ENCODE measurements around the gene KCNJ1. TPM values are rescaled to one million over a fixed set of nuclear protein-coding genes. Genes with fewer than 3 reads are reported as not detected.

The KCNJ1 gene
- total RNA-seq, 2 experiments from 2014 or later: 0.22 to 0.27 TPM

DNA sequence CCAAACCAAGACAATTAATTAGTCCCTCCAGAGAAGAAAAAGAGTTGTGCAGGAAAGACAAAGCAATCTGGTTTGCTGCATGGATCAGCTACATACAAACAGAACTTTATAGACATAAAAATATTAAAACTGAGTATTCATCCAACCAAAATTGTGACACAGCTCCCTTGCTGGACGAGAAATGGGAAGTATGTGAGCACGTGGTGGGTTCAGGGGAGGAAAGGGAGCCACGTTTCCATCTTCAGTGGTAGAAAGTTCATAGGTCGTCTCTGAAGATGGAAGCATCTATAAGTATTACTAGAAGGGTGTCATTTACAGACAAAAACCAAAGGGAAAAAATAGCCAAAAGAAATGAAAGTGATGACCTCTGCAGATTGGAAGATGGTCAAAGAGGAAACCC is 17.0 kb upstream of the KCNJ1 start:
- ATAC-seq (ENCODE audit: poor library complexity): no peak
- ChIA-PET POLR2A (interaction anchor here (1.4 to 1.6 kb wide), 2 partner anchors 22 to 73 kb away, joined by 3 to 4 read pairs; no protein-coding TSS in a partner anchor), CTCF (interaction anchor here (0.9 to 1.9 kb wide), 4 partner anchors 15 to 448 kb away, joined by 3 to 14 read pairs (median 4); no protein-coding TSS in a partner anchor)
- Mint-ChIP-seq H3K36me3 (ENCODE audit: low read depth) (no peaks in the 10 kb centered on the region), H3K27me3 (peaks cover 73% of the 10 kb centered on the region), H3K27ac (no peak overlapping the region), H3K4me3 (no peak overlapping the region), H3K9me3 (no peaks in the 10 kb centered on the region), H3K4me1 (ENCODE audit: low read depth) (peaks cover 4% of the 10 kb centered on the region)
- Histone ChIP-seq H3K27me3 (ENCODE audit: control insufficient read depth in 1 of 2, insufficient read depth in 2 of 2, low read length in 2 of 2) (peaks cover 24 to 43% of the 10 kb centered on the region in 2 experiments), H3K36me3 (ENCODE audit: insufficient read depth, low read length) (no peaks in the 10 kb centered on the region), H3K9me3 (ENCODE audit: control insufficient read depth in 1 of 2, insufficient read depth in 1 of 2, low read length in 2 of 2) (no peaks in the 10 kb centered on the region), H3K4me1 (ENCODE audit: insufficient read depth, low read length) (no peaks in the 10 kb centered on the region), H3K4me3 (ENCODE audit: low read length) (no peak overlapping the region), H3K27ac (ENCODE audit: low read depth in 1 of 2, low read length in 2 of 2) (no peak overlapping the region)
- no peak for DNase-seq
- no peak for TF ChIP-seq CTCF (IDR thresholded peaks at IDR 0.05)
- intact Hi-C loops (cut with DNase I, micrococcal nuclease): loop anchor here (1.0 to 5.0 kb wide), 4 partner anchors 23 to 868 kb away; no protein-coding TSS in a partner anchor

DNA sequence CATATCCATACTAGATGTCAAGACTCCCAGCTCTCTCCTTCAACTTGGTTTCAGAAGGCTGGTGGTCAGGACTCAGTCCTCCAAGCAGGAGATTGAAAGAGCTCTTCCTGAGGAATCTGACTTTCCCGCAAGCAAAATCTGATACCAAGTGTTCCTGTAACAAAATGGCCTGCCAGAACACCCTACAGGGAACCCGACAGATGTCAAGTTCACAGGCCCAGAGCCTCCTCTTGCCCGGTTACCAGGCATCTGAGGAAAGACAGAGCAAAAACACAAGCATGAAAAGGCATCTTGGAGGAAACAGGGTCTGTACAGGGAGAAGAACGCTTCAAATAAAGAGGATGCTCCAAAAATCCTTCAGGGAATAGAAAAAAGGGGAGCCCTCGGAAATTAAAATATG is 15.4 kb upstream of the KCNJ1 start:
- Mint-ChIP-seq H3K9me3 (no peaks in the 10 kb centered on the region), H3K27ac (no peak overlapping the region), H3K4me3 (no peak overlapping the region), H3K36me3 (ENCODE audit: low read depth) (no peaks in the 10 kb centered on the region), H3K27me3 (peaks cover 59% of the 10 kb centered on the region), H3K4me1 (ENCODE audit: low read depth) (peaks cover 4% of the 10 kb centered on the region)
- H3K4me3 ChIP-seq (ENCODE audit: low read length): no peak overlapping the region
- ATAC-seq (ENCODE audit: poor library complexity) (no peak), DNase-seq (no peak)
- peaks cover 14 to 28% of the 10 kb centered on the region in 2 experiments for H3K27me3 ChIP-seq (ENCODE audit: control insufficient read depth in 1 of 2, insufficient read depth in 2 of 2, low read length in 2 of 2)
- ChIA-PET POLR2A (no interaction called here), CTCF (no interaction called here)
- H3K27ac ChIP-seq (ENCODE audit: low read depth in 1 of 2, low read length in 2 of 2): no peak overlapping the region
- no peaks in the 10 kb centered on the region for H3K36me3 ChIP-seq (ENCODE audit: insufficient read depth, low read length)
- TF ChIP-seq CTCF (IDR thresholded peaks at IDR 0.05): no peak
- intact Hi-C loops (cut with DNase I, micrococcal nuclease): loop anchor here (5.0 kb wide), 2 partner anchors 450 to 870 kb away; no protein-coding TSS in a partner anchor
- no peaks in the 10 kb centered on the region for H3K4me1 ChIP-seq (ENCODE audit: insufficient read depth, low read length)
- H3K9me3 ChIP-seq (ENCODE audit: control insufficient read depth in 1 of 2, insufficient read depth in 1 of 2, low read length in 2 of 2): no peaks in the 10 kb centered on the region

DNA sequence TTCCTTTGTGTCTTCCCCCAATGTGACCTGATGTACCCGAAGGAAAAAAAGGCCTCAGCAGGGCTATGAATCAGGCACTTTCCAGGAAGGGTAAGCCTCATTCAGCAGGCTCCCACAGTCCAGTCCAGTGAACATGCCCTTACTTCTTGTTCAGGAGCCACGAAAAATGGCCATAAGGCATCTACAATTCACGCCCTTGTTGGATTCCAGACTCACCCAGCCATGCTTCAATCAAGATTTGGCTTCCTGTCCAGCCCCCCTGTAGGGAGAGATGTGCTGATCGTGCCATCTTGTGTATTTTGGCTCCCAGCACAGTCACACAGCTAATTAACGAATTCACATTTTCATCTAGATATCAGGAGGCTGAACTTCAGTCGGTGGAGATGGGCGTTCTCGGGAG is 14.1 kb upstream of the KCNJ1 start:
- H3K4me1 ChIP-seq (ENCODE audit: insufficient read depth, low read length): no peaks in the 10 kb centered on the region
- ATAC-seq (ENCODE audit: poor library complexity) (no peak), DNase-seq (no peak)
- Mint-ChIP-seq H3K4me3 (no peak overlapping the region), H3K27me3 (peaks cover 47% of the 10 kb centered on the region), H3K36me3 (ENCODE audit: low read depth) (no peaks in the 10 kb centered on the region), H3K4me1 (ENCODE audit: low read depth) (peaks cover 4% of the 10 kb centered on the region), H3K9me3 (no peaks in the 10 kb centered on the region), H3K27ac (no peak overlapping the region)
- no peak overlapping the region for H3K4me3 ChIP-seq (ENCODE audit: low read length)
- TF ChIP-seq CTCF (IDR thresholded peaks at IDR 0.05): no peak
- POLR2A ChIA-PET: interaction anchor here (0.5 kb wide), 1 partner anchor 834 kb away, joined by 3 read pairs; no protein-coding TSS in a partner anchor
- no peak overlapping the region for H3K27ac ChIP-seq (ENCODE audit: low read depth in 1 of 2, low read length in 2 of 2)
- H3K9me3 ChIP-seq (ENCODE audit: control insufficient read depth in 1 of 2, insufficient read depth in 1 of 2, low read length in 2 of 2): no peaks in the 10 kb centered on the region
- CTCF ChIA-PET: no interaction called here
- H3K27me3 ChIP-seq (ENCODE audit: control insufficient read depth in 1 of 2, insufficient read depth in 2 of 2, low read length in 2 of 2): peaks cover 9 to 24% of the 10 kb centered on the region in 2 experiments
- H3K36me3 ChIP-seq (ENCODE audit: insufficient read depth, low read length): no peaks in the 10 kb centered on the region
- intact Hi-C loops (cut with DNase I, micrococcal nuclease): loop anchor here (5.0 kb wide), 2 partner anchors 451 to 871 kb away; no protein-coding TSS in a partner anchor
